Smooth muscle cell (in vitro differentiated cells): ENCODE results near the gene AGMAT. TPM values are rescaled to one million over a fixed set of nuclear protein-coding genes. Genes with fewer than 3 reads are reported as not detected.

Source experiments
- DNase-seq: peaks from one replicate; lab custom pipeline; 2025; ENCODE audit not compliant: unreplicated experiment; lab: John Stamatoyannopoulos, UW
- H2AFZ ChIP-seq: fragments of 200-600 bp; sonication (generic); 2 replicates; pipeline ENCODE4 v1.6.0; 2016; ENCODE audit warnings: antibody characterized with exemption, low read depth, mild to moderate bottlenecking
- H3F3A ChIP-seq: fragments of 200-600 bp; sonication (generic); 2 replicates; pipeline ENCODE4 v1.6.0; 2017; ENCODE audit warnings: antibody characterized with exemption, low read depth
- H3K27ac ChIP-seq: fragments of 200-600 bp; sonication (generic); 2 replicates; pipeline ENCODE4 v1.5.1; 2016; ENCODE audit warnings: low read depth, mild to moderate bottlenecking
- H3K27me3 ChIP-seq: fragments of 200-600 bp; sonication (generic); 2 replicates; pipeline ENCODE4 v1.6.1; 2016; ENCODE audit warnings: low read depth, mild to moderate bottlenecking
- H3K36me3 ChIP-seq: fragments of 200-600 bp; sonication (generic); 2 replicates; pipeline ENCODE4 v1.5.1; 2016; ENCODE audit warnings: low read depth
- H3K4me1 ChIP-seq: fragments of 200-600 bp; sonication (generic); 2 replicates; pipeline ENCODE4 v1.5.1; 2016; ENCODE audit warnings: low read depth
- H3K4me2 ChIP-seq: fragments of 200-600 bp; sonication (generic); 2 replicates; pipeline ENCODE4 v1.6.0; 2016; ENCODE audit warnings: mild to moderate bottlenecking
- H3K4me3 ChIP-seq: fragments of 200-600 bp; sonication (generic); 2 replicates; pipeline ENCODE4 v1.5.1; 2016; ENCODE audit warnings: mild to moderate bottlenecking
- H3K79me2 ChIP-seq: fragments of 200-600 bp; sonication (generic); 2 replicates; pipeline ENCODE4 v1.6.0; 2016; ENCODE audit warnings: low read depth, mild to moderate bottlenecking
- H3K9ac ChIP-seq: fragments of 200-600 bp; sonication (generic); 2 replicates; pipeline ENCODE4 v1.6.0; 2016; ENCODE audit warnings: low read depth
- H3K9me3 ChIP-seq: fragments of 200-600 bp; sonication (generic); replicated peaks from 2 replicates; pipeline ENCODE4 v1.5.1; 2016; ENCODE audit warnings: low read depth
- H4K20me1 ChIP-seq: fragments of 200-600 bp; sonication (generic); 2 replicates; pipeline ENCODE4 v1.6.0; 2016; ENCODE audit warnings: low read depth
- whole genome bisulfite sequencing: methylation state at CpG from one replicate; pipeline ENCODE4 v1.1.7; 2016; ENCODE audit warnings: low lambda C conversion rate; 5-methylcytosine and 5-hydroxymethylcytosine counted together
- polyA plus RNA-seq: library from polyadenylated mRNA; unstranded; fragments of >200 nt; fragmentation: Nextera tagmentation; extraction: Ambion mirVana; gene quantifications from 2 replicates; pipeline ENCODE4 v1.2.1, GENCODE V29; 2016
- total RNA-seq: library from RNA; depleted of rRNA; stranded (reverse); fragments of >200 nt; gene quantifications from 2 replicates; pipeline ENCODE4 v1.2.3, GENCODE V29; 2014
- TF ChIP-seq, protein P1 (sequence below): fragments of 200-600 bp; sonication (generic); IDR thresholded peaks from 2 replicates; pipeline ENCODE4 v1.5.1; 2017; ENCODE audit warnings: borderline replicate concordance, mild to moderate bottlenecking, antibody characterized with exemption; ENCODE audit not compliant: insufficient read depth, poor library complexity, severe bottlenecking

AGMAT gene
- total and polyA plus RNA-seq, 2 experiments from 2014 or later, result 0.04 to 0.56 TPM

- H3K9me3 ChIP-seq, result no peaks in the 10 kb centered on the region
- peak overlapping the region; percentile 82 for H3K27ac ChIP-seq
- DNase-seq, result no peak
- peaks cover 28% of the 10 kb centered on the region for H4K20me1 ChIP-seq
- TF ChIP-seq, protein P1, sequence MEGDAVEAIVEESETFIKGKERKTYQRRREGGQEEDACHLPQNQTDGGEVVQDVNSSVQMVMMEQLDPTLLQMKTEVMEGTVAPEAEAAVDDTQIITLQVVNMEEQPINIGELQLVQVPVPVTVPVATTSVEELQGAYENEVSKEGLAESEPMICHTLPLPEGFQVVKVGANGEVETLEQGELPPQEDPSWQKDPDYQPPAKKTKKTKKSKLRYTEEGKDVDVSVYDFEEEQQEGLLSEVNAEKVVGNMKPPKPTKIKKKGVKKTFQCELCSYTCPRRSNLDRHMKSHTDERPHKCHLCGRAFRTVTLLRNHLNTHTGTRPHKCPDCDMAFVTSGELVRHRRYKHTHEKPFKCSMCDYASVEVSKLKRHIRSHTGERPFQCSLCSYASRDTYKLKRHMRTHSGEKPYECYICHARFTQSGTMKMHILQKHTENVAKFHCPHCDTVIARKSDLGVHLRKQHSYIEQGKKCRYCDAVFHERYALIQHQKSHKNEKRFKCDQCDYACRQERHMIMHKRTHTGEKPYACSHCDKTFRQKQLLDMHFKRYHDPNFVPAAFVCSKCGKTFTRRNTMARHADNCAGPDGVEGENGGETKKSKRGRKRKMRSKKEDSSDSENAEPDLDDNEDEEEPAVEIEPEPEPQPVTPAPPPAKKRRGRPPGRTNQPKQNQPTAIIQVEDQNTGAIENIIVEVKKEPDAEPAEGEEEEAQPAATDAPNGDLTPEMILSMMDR, result no peak
- H3K4me3 ChIP-seq, result peak overlapping the region; percentile 68
- peaks cover 20% of the 10 kb centered on the region for H3K4me1 ChIP-seq
- peak overlapping the region; percentile 81 for H3K9ac ChIP-seq
- peak overlapping the region; percentile 25 for H2AFZ ChIP-seq
- H3K36me3 ChIP-seq, result no peaks in the 10 kb centered on the region
- WGBS, result 1% methylated on average over 8 of the region's 8 CpGs
- H3K27me3 ChIP-seq, result no peaks in the 10 kb centered on the region
- H3K79me2 ChIP-seq, result peaks cover 41% of the 10 kb centered on the region
- peaks cover 5% of the 10 kb centered on the region for H3F3A ChIP-seq
- peak overlapping the region; percentile 88 for H3K4me2 ChIP-seq
Observed at GRCh38 chr1:15618077-15618654, 33.3 kb upstream of the AGMAT start.

GRCh38 chr1:15617173-15618076 lies 32.6 kb upstream of the AGMAT start, which contains the start of gene DDI2:
Gene DDI2, plus strand, starts transcription at chr1:15617458. Its CDS starts 213 bp downstream, at chr1:15617671.
- peak within 1 kb of the TSS; percentile 70 for H2AFZ ChIP-seq
- H3K4me3 ChIP-seq, result peak within 1 kb of the TSS; percentile 68
- H3K9ac ChIP-seq, result peak within 1 kb of the TSS; percentile 81
- TF ChIP-seq, protein P1, result no peak
- WGBS, result under 1% methylated on average over 58 of the region's 86 CpGs
- peak within 1 kb of the TSS; percentile 82 for H3K27ac ChIP-seq
- H3K27me3 ChIP-seq, result no peaks in the 10 kb centered on the region
- H3K36me3 ChIP-seq, result no peaks in the 10 kb centered on the region
- peaks cover 34% of the 10 kb centered on the region for H3K79me2 ChIP-seq
- peak; percentile 87 for DNase-seq
- H3F3A ChIP-seq, result peaks cover 5% of the 10 kb centered on the region
- no peaks in the 10 kb centered on the region for H3K9me3 ChIP-seq
- peaks cover 20% of the 10 kb centered on the region for H3K4me1 ChIP-seq
- peak within 1 kb of the TSS; percentile 88 for H3K4me2 ChIP-seq
- H4K20me1 ChIP-seq, result peaks cover 20% of the 10 kb centered on the region

DNA sequence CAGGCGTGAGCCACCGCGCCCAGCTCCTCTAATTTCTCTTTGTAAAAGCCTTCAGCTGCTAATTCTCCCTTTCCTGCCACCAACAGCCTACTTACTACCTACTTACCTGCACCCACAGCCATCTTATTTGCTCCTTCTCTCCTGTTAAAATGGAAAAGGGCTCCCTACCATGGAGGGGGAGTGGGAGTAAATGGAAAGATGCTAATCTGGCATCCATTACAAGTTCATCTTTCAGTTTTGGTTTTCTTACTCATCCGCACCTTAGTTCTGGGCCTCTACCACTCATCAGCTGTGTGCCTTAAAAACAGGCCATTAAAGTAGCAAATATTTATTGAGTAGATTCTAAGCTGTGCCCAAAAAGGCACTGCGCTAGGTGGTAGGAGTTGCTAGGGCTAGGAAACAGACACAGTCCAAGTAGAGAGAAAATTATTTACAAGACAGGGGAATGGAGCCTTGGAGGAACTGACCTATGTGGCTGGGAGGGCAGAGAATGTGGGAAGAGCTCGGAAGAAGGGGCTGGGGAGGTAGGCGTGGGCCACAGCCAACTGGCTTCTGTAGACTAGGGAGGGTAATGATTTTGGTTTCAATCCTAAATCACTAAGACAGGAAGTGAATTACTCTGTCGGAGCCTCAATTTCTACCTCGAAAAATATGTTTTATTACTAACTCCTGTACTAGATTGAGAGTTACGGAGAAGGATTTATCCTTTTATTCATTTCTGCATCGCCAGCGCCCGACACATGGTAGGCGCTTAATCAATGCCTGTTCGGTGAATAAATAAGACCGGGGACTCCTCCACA lies 31.7 kb upstream of the AGMAT start:
- H3K4me2 ChIP-seq, result peak overlapping the region; percentile 85
- H2AFZ ChIP-seq, result peak overlapping the region; percentile 70
- no peaks in the 10 kb centered on the region for H3K36me3 ChIP-seq
- H3K4me1 ChIP-seq, result peaks cover 20% of the 10 kb centered on the region
- peaks cover 5% of the 10 kb centered on the region for H3F3A ChIP-seq
- H3K79me2 ChIP-seq, result peaks cover 25% of the 10 kb centered on the region
- peaks cover 13% of the 10 kb centered on the region for H4K20me1 ChIP-seq
- peak overlapping the region; percentile 60 for H3K4me3 ChIP-seq
- no peaks in the 10 kb centered on the region for H3K9me3 ChIP-seq
- H3K27ac ChIP-seq, result peak overlapping the region; percentile 70
- WGBS, result 28% methylated on average over 16 of the region's 16 CpGs
- peak; percentile 17 for DNase-seq
- H3K27me3 ChIP-seq, result no peaks in the 10 kb centered on the region
- TF ChIP-seq, protein P1, result no peak
- H3K9ac ChIP-seq, result peak overlapping the region; percentile 66
